HepG2 (cell line): ENCODE measurements around the gene LIN7A. TPM values are rescaled to one million over a fixed set of nuclear protein-coding genes. Genes with fewer than 3 reads are reported as not detected.

Experiments
- ATF4 ChIP-seq, 2 experiments: fragments of 450-650 bp in 1 of 2; sonication (generic) in 1 of 2; formaldehyde crosslinking; IDR thresholded peaks; 2 replicates each; pipeline versions ENCODE4 v1.5.0 to v1.8.0; 2020 to 2022; ENCODE audit warnings: mild to moderate bottlenecking in 1 of 2, missing genetic modification reagents in 1 of 2
- CBFB ChIP-seq: sonication (generic); formaldehyde crosslinking; IDR thresholded peaks from 2 replicates; pipeline ENCODE4 v1.4.0; 2020; ENCODE audit warnings: missing genetic modification reagents
- CENPX ChIP-seq: sonication (generic); formaldehyde crosslinking; IDR thresholded peaks from 2 replicates; pipeline ENCODE4 v1.9.0; 2021; ENCODE audit warnings: mild to moderate bottlenecking, missing genetic modification reagents, moderate library complexity
- ELF1 ChIP-seq: sonication (generic); formaldehyde crosslinking; IDR thresholded peaks from 2 replicates; pipeline ENCODE4 v1.4.0; 2020; ENCODE audit warnings: missing genetic modification reagents
- FOSL1 ChIP-seq: sonication (generic); formaldehyde crosslinking; IDR thresholded peaks from 2 replicates; pipeline ENCODE4 v1.9.0; 2021; ENCODE audit warnings: missing genetic modification reagents, borderline replicate concordance
- GTF3A ChIP-seq: sonication (generic); formaldehyde crosslinking; conservative IDR thresholded peaks from 2 replicates; pipeline ENCODE4 v1.4.0; 2020; ENCODE audit warnings: mild to moderate bottlenecking, missing genetic modification reagents
- HMG20A ChIP-seq: IDR thresholded peaks from 2 replicates; pipeline ENCODE4 v1.6.1; 2016; ENCODE audit warnings: borderline replicate concordance
- HOXA3 ChIP-seq: sonication (generic); formaldehyde crosslinking; IDR thresholded peaks from 2 replicates; pipeline ENCODE4 v1.5.0; 2020; ENCODE audit warnings: missing genetic modification reagents
- IRF2 ChIP-seq: IDR thresholded peaks from 2 replicates; pipeline ENCODE4 v1.6.1; 2018; ENCODE audit warnings: missing genetic modification reagents, missing compliant biosample characterization
- KDM5A ChIP-seq: fragments of 200-600 bp; sonication (generic); IDR thresholded peaks from 2 replicates; pipeline ENCODE4 v1.7.0; 2018; ENCODE audit warnings: antibody characterized with exemption, mild to moderate bottlenecking, low read length, borderline replicate concordance
- KLF13 ChIP-seq: sonication (generic); formaldehyde crosslinking; IDR thresholded peaks from 2 replicates; pipeline ENCODE4 v1.4.0; 2020; ENCODE audit warnings: mild to moderate bottlenecking, missing genetic modification reagents
- MEF2D ChIP-seq: sonication (generic); formaldehyde crosslinking; IDR thresholded peaks from 2 replicates; pipeline ENCODE4 v1.5.1; 2020; ENCODE audit warnings: mild to moderate bottlenecking, missing genetic modification reagents
- MXD4 ChIP-seq: IDR thresholded peaks from 2 replicates; pipeline ENCODE4 v1.6.1; 2016; ENCODE audit warnings: mild to moderate bottlenecking, missing biosample characterization, missing genetic modification reagents
- NR1H2 ChIP-seq: sonication (generic); formaldehyde crosslinking; IDR thresholded peaks from 2 replicates; pipeline ENCODE4 v1.8.1; 2022; ENCODE audit warnings: low read depth, missing genetic modification reagents, borderline replicate concordance
- SIN3A ChIP-seq: IDR thresholded peaks from 2 replicates; pipeline ENCODE4 v1.6.1; 2011; ENCODE audit warnings: low read depth, mild to moderate bottlenecking, control low read depth, low read length, borderline replicate concordance
- TP53 ChIP-seq: sonication (generic); formaldehyde crosslinking; conservative IDR thresholded peaks from 2 replicates; pipeline ENCODE4 v1.4.0; 2020; ENCODE audit warnings: missing genetic modification reagents
- ZGPAT ChIP-seq: IDR thresholded peaks from 2 replicates; pipeline ENCODE4 v1.6.1; 2016; ENCODE audit warnings: mild to moderate bottlenecking
- ZKSCAN1 ChIP-seq: fragments of 150-350 bp; IDR thresholded peaks from 2 replicates; pipeline ENCODE4 v1.6.1; 2014; ENCODE audit warnings: low read length
- ZNF280D ChIP-seq: sonication (generic); formaldehyde crosslinking; IDR thresholded peaks from 2 replicates; pipeline ENCODE4 v1.5.1; 2020; ENCODE audit warnings: mild to moderate bottlenecking, missing genetic modification reagents
- ZNF572 ChIP-seq: sonication (generic); formaldehyde crosslinking; IDR thresholded peaks from 2 replicates; pipeline ENCODE4 v1.5.1; 2020; ENCODE audit warnings: mild to moderate bottlenecking, missing genetic modification reagents
- ZNF784 ChIP-seq: sonication (generic); formaldehyde crosslinking; IDR thresholded peaks from 2 replicates; pipeline ENCODE4 v1.5.1; 2020; ENCODE audit warnings: missing genetic modification reagents, mild to moderate bottlenecking, borderline replicate concordance
- ZNF841 ChIP-seq: sonication (generic); formaldehyde crosslinking; IDR thresholded peaks from 2 replicates; pipeline ENCODE4 v1.8.1; 2023; ENCODE audit warnings: missing genetic modification reagents, borderline replicate concordance
- ZZZ3 ChIP-seq: sonication (generic); formaldehyde crosslinking; IDR thresholded peaks from 2 replicates; pipeline ENCODE4 v1.4.0; 2020; ENCODE audit warnings: missing genetic modification reagents, mild to moderate bottlenecking, borderline replicate concordance
- polyA plus RNA-seq, 8 experiments: library from polyadenylated mRNA; depleted of rRNA in 3 of 8; stranded (reverse) in 7 of 8; unstranded in 1 of 8; fragments of >200 nt; fragmentation: Illumina TruSeq in 4 of 8; extraction: Trizol in 4 of 8; gene quantifications; 2 replicates each; pipeline versions ENCODE4 v1.2.1 to v1.2.3, GENCODE V29; 2011 to 2016; ENCODE audit warnings: low read depth in 4 of 8, missing spikeins in 1 of 8, mixed read lengths in 1 of 8; ENCODE audit not compliant: insufficient read depth in 1 of 8
- total RNA-seq, 5 experiments: library from RNA; depleted of rRNA; stranded (reverse); fragments of >200 nt; fragmentation: Illumina TruSeq; extraction: Trizol; gene quantifications; 2 replicates each; pipeline ENCODE4 v1.2.3, GENCODE V29; 2016; ENCODE audit warnings: low read depth in 1 of 5

The LIN7A gene
- total and polyA plus RNA-seq, 2 of the 13 experiments (the other 11 are each of a cell fraction or from before 2014, with no cell fraction given), result 18.5 to 19.2 TPM

- peak; percentile 17; the same call in 1 of the 2 replicates for TF ChIP-seq IRF2 (CRISPR knock-in tag)
- 0 out of 2 replicates have a peak, but pooled peaks have one; percentile 29 for TF ChIP-seq ZNF784 (CRISPR knock-in tag)
- TF ChIP-seq ZGPAT (CRISPR knock-in tag), result peak; percentile 74
- TF ChIP-seq HMG20A (CRISPR knock-in tag), result peak; percentile 50; the same call in 1 of the 2 replicates
- no peak for TF ChIP-seq KLF13 (CRISPR knock-in tag)
- no peak for TF ChIP-seq ZNF572 (CRISPR knock-in tag)
- no peak; the same call in 1 of the 2 replicates for TF ChIP-seq MEF2D (CRISPR knock-in tag)
- TF ChIP-seq ZNF280D (CRISPR knock-in tag), result no peak
- peak; percentile 64; the same call in 1 of the 2 replicates for TF ChIP-seq MXD4 (CRISPR knock-in tag)
- no peak for TF ChIP-seq KDM5A
- TF ChIP-seq ATF4 (CRISPR knock-in tag; IDR thresholded peaks at IDR 0.05), result no peak
- TF ChIP-seq ELF1 (CRISPR knock-in tag), result no peak
- TF ChIP-seq NR1H2 (CRISPR knock-in tag), result no peak
- 0 out of 2 replicates have a peak, but pooled peaks have one; percentile 43 for TF ChIP-seq CBFB (CRISPR knock-in tag)
- no peak for TF ChIP-seq ZNF841 (CRISPR knock-in tag)
- TF ChIP-seq GTF3A (CRISPR knock-in tag), result no peak
- TF ChIP-seq ZKSCAN1, result no peak
- no peak for TF ChIP-seq SIN3A
- TF ChIP-seq FOSL1 (CRISPR knock-in tag), result no peak
- peak; percentile 41; the same call in 1 of the 2 replicates for TF ChIP-seq HOXA3 (CRISPR knock-in tag)
- peak; percentile 99 for TF ChIP-seq TP53 (CRISPR knock-in tag)
- no peak for TF ChIP-seq ZZZ3 (CRISPR knock-in tag)
- no peak for TF ChIP-seq CENPX (CRISPR knock-in tag)
Observed at GRCh38 chr12:80778005-80778541, 159.7 kb downstream of the LIN7A start (continued).
